GM18505 (cell line): ENCODE measurements around the gene RAMP1.
"Not testable (repeated sequence)": the region's sequence is repeated elsewhere in the genome, so short reads cannot be mapped to it uniquely, and the experiment has no call there.

Experiments
- ATAC-seq: cut with Tn5 transposase; IDR thresholded peaks from one replicate; pipeline ENCODE4 v1.9.1; 2021; ENCODE audit not compliant: unreplicated experiment
- POLR2A ChIP-seq: IDR thresholded peaks from 4 replicates; pipeline ENCODE4 v1.6.1; 2011; ENCODE audit warnings: borderline replicate concordance; ENCODE audit not compliant: insufficient read depth, insufficient read length; ENCODE audit errors: extremely low read depth

RAMP1 gene

GRCh38 chr2:237859533-237860272, at the start of gene RAMP1:
RAMP1 (plus strand) TSS chr2:237859623; CDS start chr2:237859676, 53 bp downstream.
- no peak for ATAC-seq
- no peak for TF ChIP-seq POLR2A

GRCh38 chr2:237815637-237816036, 43.8 kb upstream of the RAMP1 start:
- no peak for ATAC-seq
- TF ChIP-seq POLR2A, result no peak

GRCh38 chr2:237816531-237816930, 42.9 kb upstream of the RAMP1 start:
- ATAC-seq, result no peak
- TF ChIP-seq POLR2A, result no peak

- TF ChIP-seq POLR2A, result no peak
- no peak for ATAC-seq
These were observed 41.4 kb upstream of the RAMP1 start for GRCh38 chr2:237818066-237818473.

- ATAC-seq, result no peak
These were observed 40.2 kb upstream of the RAMP1 start for GRCh38 chr2:237819231-237819630.

GRCh38 chr2:237820421-237820820, 39.0 kb upstream of the RAMP1 start:
- ATAC-seq, result no peak
- no peak for TF ChIP-seq POLR2A

More at GRCh38 chr2:237819231-237819630, 40.2 kb upstream of the RAMP1 start:
- TF ChIP-seq POLR2A, result no peak

- TF ChIP-seq POLR2A, result no peak
- no peak for ATAC-seq
These were observed 35.9 kb upstream of the RAMP1 start for GRCh38 chr2:237823544-237823943.

- ATAC-seq, result no peak
These were observed 35.3 kb upstream of the RAMP1 start for GRCh38 chr2:237824085-237824484.

GRCh38 chr2:237827421-237827987, 31.9 kb upstream of the RAMP1 start:
- no peak for ATAC-seq
- TF ChIP-seq POLR2A, result no peak

More at GRCh38 chr2:237824085-237824484, 35.3 kb upstream of the RAMP1 start:
- TF ChIP-seq POLR2A, result no peak

GRCh38 chr2:237830522-237830921, 28.9 kb upstream of the RAMP1 start:
- no peak for ATAC-seq
- no peak for TF ChIP-seq POLR2A

GRCh38 chr2:237833546-237833945, 25.9 kb upstream of the RAMP1 start:
- no peak for TF ChIP-seq POLR2A
- ATAC-seq, result no peak

GRCh38 chr2:237835372-237835771, 24.1 kb upstream of the RAMP1 start:
- ATAC-seq, result no peak
- TF ChIP-seq POLR2A, result no peak

- ATAC-seq, result no peak
- TF ChIP-seq POLR2A, result no peak
These were observed 18.4 kb upstream of the RAMP1 start for GRCh38 chr2:237841051-237841450.

GRCh38 chr2:237848940-237849339, 10.5 kb upstream of the RAMP1 start:
- ATAC-seq, result not testable (repeated sequence)
